Measurements from ENCODE around the gene ROCK2.

The ROCK2 gene

GRCh38 chr2:11344342-11344955 is at the start of gene ROCK2:
Gene ROCK2 (minus strand): TSS chr2:11344636. CDS start chr2:11344136, 500 bp downstream.
- peak; percentile 58 for DNase-seq

GRCh38 chr2:11393711-11394236 is 49.3 kb upstream of the ROCK2 start:
- DNase-seq = no peak

- no peak for DNase-seq
Measured at GRCh38 chr2:11391942-11392266, 47.5 kb upstream of the ROCK2 start.

GRCh38 chr2:11390399-11390658 is 45.9 kb upstream of the ROCK2 start:
- DNase-seq = no peak

GRCh38 chr2:11389551-11390398 is 45.3 kb upstream of the ROCK2 start:
- no peak for DNase-seq

GRCh38 chr2:11389052-11389420 is 44.6 kb upstream of the ROCK2 start:
- no peak for DNase-seq

- DNase-seq = no peak
Measured at GRCh38 chr2:11388262-11389051, 44.0 kb upstream of the ROCK2 start.

GRCh38 chr2:11387843-11388242 is 43.4 kb upstream of the ROCK2 start:
- no peak for DNase-seq

GRCh38 chr2:11387100-11387390 is 42.6 kb upstream of the ROCK2 start:
- no peak for DNase-seq

- no peak for DNase-seq
Measured at GRCh38 chr2:11385847-11386246, 41.4 kb upstream of the ROCK2 start.

GRCh38 chr2:11385216-11385615 is 40.8 kb upstream of the ROCK2 start:
- no peak for DNase-seq

GRCh38 chr2:11379558-11379957 is 35.1 kb upstream of the ROCK2 start:
- DNase-seq = no peak

- DNase-seq = no peak
Measured at GRCh38 chr2:11377928-11378545, 33.6 kb upstream of the ROCK2 start.

- no peak for DNase-seq
Measured at GRCh38 chr2:11376071-11376470, 31.6 kb upstream of the ROCK2 start.

- no peak for DNase-seq
Measured at GRCh38 chr2:11375689-11376027, 31.2 kb upstream of the ROCK2 start.

GRCh38 chr2:11375025-11375688 is 30.7 kb upstream of the ROCK2 start:
- no peak for DNase-seq

- DNase-seq = no peak
Measured at GRCh38 chr2:11373096-11373495, 28.7 kb upstream of the ROCK2 start.

GRCh38 chr2:11371092-11371937 is 26.9 kb upstream of the ROCK2 start:
- no peak for DNase-seq

- no peak for DNase-seq
Measured at GRCh38 chr2:11370377-11371091, 26.1 kb upstream of the ROCK2 start.

- no peak for DNase-seq
Measured at GRCh38 chr2:11368059-11368572, 23.7 kb upstream of the ROCK2 start.

GRCh38 chr2:11367170-11367730 is 22.8 kb upstream of the ROCK2 start:
- no peak for DNase-seq

Data from activated CD4-positive, alpha-beta T cell treated with anti-CD3 and anti-CD28 coated beads, Interleukin-2, amount 50 U/mL, for 1 hour (primary cell).